MCF 10A (cell line): Measurements from ENCODE around the gene PKD1. TPM values are rescaled to one million over a fixed set of nuclear protein-coding genes. Genes with fewer than 3 reads are reported as not detected.
A peak's percentile ranks its signal among the peaks of the same experiment; 100 is the strongest.

ENCODE experiments used
- BruUV-seq: library from RNA; stranded (reverse); fragments of 400-500 nt; replicated peaks from 2 replicates; lab custom pipeline; 2021; lab: Mats Ljungman, UMichigan
- CTCF ChIA-PET: fragments of 300-600 bp; sonication (Branson Sonifier 250); formaldehyde crosslinking; extraction: SDS; loops from one replicate; lab custom pipeline; 2021; ENCODE audit warnings: antibody characterized with exemption, inconsistent platforms; lab: Yijun Ruan, JAX
- POLR2A ChIA-PET: fragments of 300-600, 350-650 bp; sonication (Branson Sonifier 250); formaldehyde crosslinking; extraction: SDS; loops from one replicate; lab custom pipeline; 2020; ENCODE audit warnings: antibody characterized with exemption, inconsistent platforms; lab: Yijun Ruan, JAX
- DNase-seq: peaks from one replicate; pipeline ENCODE4 v3.0.0-alpha.2; 2018; ENCODE audit not compliant: unreplicated experiment
- H3K27ac Mint-ChIP-seq: one replicate; pipeline ENCODE4 v1.8.0; 2022; ENCODE audit warnings: mild to moderate bottlenecking, low read depth, mixed read lengths; ENCODE audit not compliant: unreplicated experiment
- H3K27me3 Mint-ChIP-seq: one replicate; pipeline ENCODE4 v1.8.0; 2022; ENCODE audit warnings: mixed read lengths; ENCODE audit not compliant: insufficient read depth, unreplicated experiment
- H3K36me3 Mint-ChIP-seq: one replicate; pipeline ENCODE4 v1.8.0; 2022; ENCODE audit warnings: mild to moderate bottlenecking, moderate library complexity, mixed read lengths; ENCODE audit not compliant: insufficient read depth, unreplicated experiment
- H3K4me1 Mint-ChIP-seq: one replicate; pipeline ENCODE4 v1.8.0; 2022; ENCODE audit warnings: mixed read lengths; ENCODE audit not compliant: insufficient read depth, unreplicated experiment
- H3K4me3 Mint-ChIP-seq: one replicate; pipeline ENCODE4 v1.8.0; 2022; ENCODE audit warnings: mild to moderate bottlenecking, moderate library complexity, mixed read lengths; ENCODE audit not compliant: unreplicated experiment
- H3K9me3 Mint-ChIP-seq: one replicate; pipeline ENCODE4 v1.8.0; 2022; ENCODE audit warnings: mixed read lengths; ENCODE audit not compliant: unreplicated experiment
- CTCF ChIP-seq: fragments of 200-600 bp; IDR thresholded peaks from one replicate; pipeline ENCODE4 v1.8.0; 2022; ENCODE audit warnings: antibody characterized with exemption, mild to moderate bottlenecking; ENCODE audit not compliant: unreplicated experiment
- intact Hi-C: fragments of 100-400 bp; cut with micrococcal nuclease; formaldehyde crosslinking; loops from 2 replicates; pipeline ENCODE4 v1.14.1; 2022
- total RNA-seq: library from RNA; stranded (reverse); gene quantifications from 2 replicates; pipeline ENCODE4 v1.2.3, GENCODE V29; 2022

The PKD1 gene
- total RNA-seq, 1 experiment from 2014 or later: 187 TPM

- TF ChIP-seq CTCF: peak; percentile 39
- no peaks in the 10 kb centered on the region for H3K27me3 Mint-ChIP-seq
- peaks cover 23% of the 10 kb centered on the region for H3K4me1 Mint-ChIP-seq
- ChIA-PET CTCF (interaction anchor here (0.6 to 3.4 kb wide), 10 partner anchors 9 to 205 kb away, joined by 3 to 15 read pairs (median 4); no protein-coding TSS in a partner anchor), POLR2A (interaction anchor here (0.6 to 3.0 kb wide), 23 partner anchors 9 to 1622 kb away, joined by 3 to 33 read pairs (median 5); partner anchors contain the start of genes MLST8, NHERF2, RAB11FIP3 and RPS2)
- peak within 1 kb of the TSS; percentile 86 for H3K4me3 Mint-ChIP-seq
- DNase-seq: peak; percentile 95
- no peaks in the 10 kb centered on the region for H3K9me3 Mint-ChIP-seq
- H3K27ac Mint-ChIP-seq: peak within 1 kb of the TSS; percentile 63
- H3K36me3 Mint-ChIP-seq: peaks cover 23% of the 10 kb centered on the region
- no TSS peak for BruUV-seq
- intact Hi-C loops: no loop called here
Measured at GRCh38 chr16:2047330-2048115, 88.2 kb downstream of the PKD1 start, which contains the start of the genes NTHL1 and TSC2. NTHL1 (minus strand) TSS chr16:2047834; CDS start chr16:2047823, 11 bp downstream. TSC2 (plus strand) TSS chr16:2047985; CDS start chr16:2048616, 631 bp downstream.

GRCh38 chr16:2046893-2047329 is 88.8 kb downstream of the PKD1 start:
- Mint-ChIP-seq H3K4me1 (peaks cover 23% of the 10 kb centered on the region), H3K4me3 (peak overlapping the region; percentile 86), H3K27me3 (no peaks in the 10 kb centered on the region), H3K9me3 (no peaks in the 10 kb centered on the region), H3K36me3 (peaks cover 21% of the 10 kb centered on the region), H3K27ac (no peak overlapping the region)
- POLR2A ChIA-PET: interaction anchor here (0.5 to 3.0 kb wide), 12 partner anchors 9 to 342 kb away, joined by 3 to 33 read pairs (median 6); partner anchors contain the start of genes NHERF2, TRAF7 and ZNF598
- no TSS peak for BruUV-seq
- CTCF ChIA-PET: interaction anchor here (0.6 to 3.4 kb wide), 9 partner anchors 9 to 204 kb away, joined by 3 to 15 read pairs (median 5); no protein-coding TSS in a partner anchor
- DNase-seq: no peak
- TF ChIP-seq CTCF: no peak
- intact Hi-C loops: no loop called here

- BruUV-seq: no TSS peak
- no peak for DNase-seq
- no peak for TF ChIP-seq CTCF
- H3K4me1 Mint-ChIP-seq: peaks cover 23% of the 10 kb centered on the region
- peaks cover 14% of the 10 kb centered on the region for H3K36me3 Mint-ChIP-seq
- ChIA-PET POLR2A (interaction anchor here (0.5 to 3.0 kb wide), 5 partner anchors 23 to 958 kb away, joined by 3 to 33 read pairs (median 4); partner anchors contain the start of genes TRAF7 and ZNF598), CTCF (interaction anchor here (0.6 to 3.4 kb wide), 8 partner anchors 10 to 94 kb away, joined by 3 to 15 read pairs (median 4); no protein-coding TSS in a partner anchor)
- no peak overlapping the region for H3K27ac Mint-ChIP-seq
- no peaks in the 10 kb centered on the region for H3K27me3 Mint-ChIP-seq
- no peaks in the 10 kb centered on the region for H3K9me3 Mint-ChIP-seq
- H3K4me3 Mint-ChIP-seq: peak overlapping the region; percentile 86
- intact Hi-C loops: no loop called here
Measured at GRCh38 chr16:2045965-2046892, 89.5 kb downstream of the PKD1 start.
